Upper lobe of left lung (tissue), 6 donors: ENCODE data around the gene SLC25A34. TPM values are rescaled to one million over a fixed set of nuclear protein-coding genes. Genes with fewer than 3 reads are reported as not detected.

Source experiments
- ATAC-seq, 2 donors: fragments of 200-7000 bp; cut with Tn5 transposase; one replicate each; pipeline ENCODE4 v1.9.1; 2022; ENCODE audit warnings: mild to moderate bottlenecking in 2 of 2, moderate library complexity in 2 of 2; ENCODE audit not compliant: low FRiP score in 2 of 2
- DNase-seq, 2 donors: peaks; one replicate each; pipeline ENCODE4 v3.0.0-alpha.2; 2019 to 2020
- H3K27ac ChIP-seq, 4 donors: fragments of 200-600 bp; sonication (generic); one replicate each; pipeline ENCODE4 v1.5.1; 2016 to 2019
- H3K27me3 ChIP-seq, 4 donors: fragments of 200-600 bp; sonication (generic); one replicate each; pipeline ENCODE4 v1.5.1; 2017 to 2019
- H3K36me3 ChIP-seq, 4 donors: fragments of 200-600 bp; sonication (generic); one replicate each; pipeline ENCODE4 v1.5.1; 2016 to 2019
- H3K4me1 ChIP-seq, 4 donors: fragments of 200-600 bp; sonication (generic); one replicate each; pipeline ENCODE4 v1.5.1; 2018 to 2019
- H3K4me3 ChIP-seq, 4 donors: fragments of 200-600 bp; sonication (generic); one replicate each; pipeline ENCODE4 v1.5.1; 2017 to 2019; ENCODE audit warnings: mild to moderate bottlenecking in 2 of 4, moderate library complexity in 1 of 4
- H3K9me3 ChIP-seq, 4 donors: fragments of 200-600 bp; sonication (generic); one replicate each; pipeline ENCODE4 v1.5.1; 2018 to 2019
- EP300 ChIP-seq, 4 donors: sonication (generic); formaldehyde crosslinking; IDR thresholded peaks; one replicate each; pipeline ENCODE4 v1.5.1; 2017; ENCODE audit warnings: antibody characterized with exemption in 4 of 4, control low read depth in 2 of 4
- POLR2A ChIP-seq, 4 donors: fragments of 450-650 bp; IDR thresholded peaks; one replicate each; pipeline ENCODE4 v1.5.1; 2016 to 2017; ENCODE audit warnings: antibody characterized with exemption in 4 of 4, mild to moderate bottlenecking in 2 of 4
- POLR2AphosphoS5 ChIP-seq, 2 donors: sonication (generic); formaldehyde crosslinking; IDR thresholded peaks; one replicate each; pipeline ENCODE4 v1.5.1; 2017; ENCODE audit warnings: antibody characterized with exemption in 2 of 2
- WGBS, 2 donors: methylation state at CpG; one replicate each; pipeline ENCODE4 v1.1.5; 2017 to 2018; 5-methylcytosine and 5-hydroxymethylcytosine counted together
- total RNA-seq, 6 donors: library from RNA; depleted of rRNA in 4 of 6; stranded (reverse); fragments of >200 nt in 4 of 6; gene quantifications; one replicate each; pipeline versions ENCODE4 v1.1.0 to v1.2.1, GENCODE V29; 2016 to 2021
- TF ChIP-seq, protein P1 (sequence below), 6 experiments: fragments of 450-650 bp in 4 of 6; fragments of 200-600 bp in 2 of 6; sonication (generic) in 2 of 6; IDR thresholded peaks; one replicate each; pipeline ENCODE4 v1.5.1; 2016 to 2019; ENCODE audit warnings: antibody characterized with exemption in 6 of 6
- donor health status: DM: no; HTN: no; CAD: no; lungs with moderate emphysema.
- donor health status: DM: no; HTN: yes; CAD: no; lungs with severe emphysema.

The SLC25A34 gene
- total RNA-seq, 6 donors from 2014 or later: 1.5 to 12.1 (median 4.3) TPM

DNA sequence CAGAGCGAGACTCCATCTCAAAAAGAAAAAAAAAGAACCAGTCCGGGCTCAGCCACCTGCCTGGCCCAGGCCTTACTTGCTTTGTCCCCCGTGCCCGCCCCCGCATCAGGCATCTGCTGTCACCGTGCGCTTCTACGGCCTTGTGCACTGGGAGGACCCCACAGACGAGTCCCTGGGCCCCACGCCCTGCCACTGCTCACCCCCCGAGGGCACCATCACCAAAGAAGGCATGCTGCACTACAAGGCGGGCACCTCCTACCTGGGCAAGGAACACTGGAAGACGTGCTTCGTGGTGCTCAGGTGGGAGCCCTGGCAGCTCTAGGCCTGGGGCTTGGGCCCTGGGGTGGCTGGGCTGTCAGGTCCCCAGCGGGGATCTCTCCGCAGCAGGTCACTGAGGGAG is 5.6 kb upstream of the SLC25A34 start:
- 94 to 96% methylated on average over 6 to 16 of the region's 16 CpGs for WGBS, 2 donors
- Histone ChIP-seq H3K27me3 (no peaks in the 10 kb centered on the region), H3K27ac (no peak overlapping the region), H3K4me3 (no peak overlapping the region), H3K36me3 (peaks cover 54 to 97% (median 90%) of the 10 kb centered on the region in 4 donors), H3K4me1 (peaks cover 0 to 15% (median 11%) of the 10 kb centered on the region in 4 donors), H3K9me3 (no peaks in the 10 kb centered on the region)
- TF ChIP-seq, protein P1, sequence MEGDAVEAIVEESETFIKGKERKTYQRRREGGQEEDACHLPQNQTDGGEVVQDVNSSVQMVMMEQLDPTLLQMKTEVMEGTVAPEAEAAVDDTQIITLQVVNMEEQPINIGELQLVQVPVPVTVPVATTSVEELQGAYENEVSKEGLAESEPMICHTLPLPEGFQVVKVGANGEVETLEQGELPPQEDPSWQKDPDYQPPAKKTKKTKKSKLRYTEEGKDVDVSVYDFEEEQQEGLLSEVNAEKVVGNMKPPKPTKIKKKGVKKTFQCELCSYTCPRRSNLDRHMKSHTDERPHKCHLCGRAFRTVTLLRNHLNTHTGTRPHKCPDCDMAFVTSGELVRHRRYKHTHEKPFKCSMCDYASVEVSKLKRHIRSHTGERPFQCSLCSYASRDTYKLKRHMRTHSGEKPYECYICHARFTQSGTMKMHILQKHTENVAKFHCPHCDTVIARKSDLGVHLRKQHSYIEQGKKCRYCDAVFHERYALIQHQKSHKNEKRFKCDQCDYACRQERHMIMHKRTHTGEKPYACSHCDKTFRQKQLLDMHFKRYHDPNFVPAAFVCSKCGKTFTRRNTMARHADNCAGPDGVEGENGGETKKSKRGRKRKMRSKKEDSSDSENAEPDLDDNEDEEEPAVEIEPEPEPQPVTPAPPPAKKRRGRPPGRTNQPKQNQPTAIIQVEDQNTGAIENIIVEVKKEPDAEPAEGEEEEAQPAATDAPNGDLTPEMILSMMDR (IDR thresholded peaks at IDR 0.05): no peak
- TF ChIP-seq POLR2AphosphoS5 (IDR thresholded peaks at IDR 0.05): no peak
- no peak for TF ChIP-seq EP300 (IDR thresholded peaks at IDR 0.05)
- no peak for TF ChIP-seq POLR2A (IDR thresholded peaks at IDR 0.05)
- no peak for ATAC-seq
- DNase-seq: peak in 1 of 2 donors; percentile 67

DNA sequence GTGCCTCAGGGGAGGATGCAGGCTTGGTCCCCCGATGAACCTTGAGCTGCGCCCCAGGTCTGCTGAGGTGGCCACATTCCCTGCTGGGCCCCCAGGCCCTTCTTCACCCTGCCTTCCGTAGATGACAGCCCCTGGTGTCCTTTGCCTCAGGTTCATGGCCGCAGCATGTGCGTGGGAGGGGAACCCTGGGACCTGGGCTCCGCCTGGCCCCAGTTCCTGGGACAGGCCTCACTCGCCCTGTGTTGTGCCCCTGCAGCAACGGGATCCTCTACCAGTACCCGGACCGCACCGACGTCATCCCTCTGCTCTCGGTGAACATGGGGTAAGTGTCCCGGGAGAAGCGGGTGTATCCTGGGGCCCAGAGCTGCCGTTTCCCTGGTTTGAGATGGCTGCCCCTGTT is 5.1 kb upstream of the SLC25A34 start:
- Histone ChIP-seq H3K36me3 (peaks cover 54 to 92% (median 85%) of the 10 kb centered on the region in 4 donors), H3K4me3 (no peak overlapping the region), H3K27me3 (no peaks in the 10 kb centered on the region), H3K9me3 (no peaks in the 10 kb centered on the region), H3K4me1 (peaks cover 4 to 20% (median 16%) of the 10 kb centered on the region in 4 donors), H3K27ac (no peak overlapping the region)
- ATAC-seq (no peak), DNase-seq (peak in 1 of 2 donors; percentile 56)
- TF ChIP-seq, protein P1 (IDR thresholded peaks at IDR 0.05): no peak
- TF ChIP-seq POLR2AphosphoS5 (IDR thresholded peaks at IDR 0.05): no peak
- no peak for TF ChIP-seq POLR2A (IDR thresholded peaks at IDR 0.05)
- TF ChIP-seq EP300 (IDR thresholded peaks at IDR 0.05): no peak
- WGBS, 2 donors: 93 to 99% methylated on average over 10 to 13 of the region's 16 CpGs

DNA sequence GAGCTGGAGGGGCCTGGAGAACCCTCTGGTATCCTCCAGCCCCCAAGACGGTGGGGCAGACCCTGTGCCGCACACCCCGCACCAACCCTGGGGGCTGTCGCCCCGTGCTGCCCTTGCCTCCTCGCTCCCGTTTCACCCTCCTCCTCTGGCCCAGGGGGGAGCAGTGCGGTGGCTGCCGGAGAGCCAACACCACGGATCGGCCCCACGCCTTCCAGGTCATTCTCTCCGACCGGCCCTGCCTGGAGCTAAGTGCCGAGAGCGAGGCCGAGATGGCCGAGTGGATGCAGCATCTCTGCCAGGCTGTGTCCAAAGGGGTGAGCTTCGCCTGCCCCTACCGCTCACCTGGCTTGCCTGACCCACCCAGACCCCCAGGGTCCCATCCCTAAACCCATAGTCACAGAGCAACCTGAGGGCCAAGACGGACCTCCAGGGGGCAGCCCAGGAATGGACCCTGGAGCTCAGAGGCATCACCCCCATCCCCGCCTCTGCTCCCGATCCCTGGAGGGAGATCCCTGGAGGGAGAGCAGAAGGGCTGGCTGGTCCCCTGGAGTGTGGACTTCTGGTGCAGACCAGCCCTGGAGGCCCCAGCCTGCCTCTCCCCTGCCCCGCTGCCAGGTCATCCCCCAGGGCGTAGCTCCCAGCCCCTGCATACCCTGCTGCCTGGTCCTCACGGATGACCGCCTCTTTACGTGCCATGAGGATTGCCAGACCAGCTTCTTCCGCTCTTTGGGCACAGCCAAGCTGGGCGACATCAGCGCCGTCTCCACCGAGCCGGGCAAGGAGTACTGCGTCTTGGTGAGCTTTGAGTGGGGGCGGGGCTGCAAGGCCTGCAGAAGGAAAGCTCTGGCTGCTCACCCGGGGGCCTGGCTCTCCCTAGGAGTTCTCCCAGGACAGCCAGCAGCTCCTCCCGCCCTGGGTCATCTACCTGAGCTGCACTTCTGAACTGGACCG is 4.0 kb upstream of the SLC25A34 start:
- TF ChIP-seq, protein P1 (IDR thresholded peaks at IDR 0.05): no peak
- no peak for TF ChIP-seq POLR2A (IDR thresholded peaks at IDR 0.05)
- no peak for TF ChIP-seq POLR2AphosphoS5 (IDR thresholded peaks at IDR 0.05)
- no peak for TF ChIP-seq EP300 (IDR thresholded peaks at IDR 0.05)
- Histone ChIP-seq H3K4me1 (peaks cover 14 to 31% (median 26%) of the 10 kb centered on the region in 4 donors), H3K27ac (peak overlapping the region in 2 of 4 donors; percentile 11 to 26), H3K9me3 (no peaks in the 10 kb centered on the region), H3K27me3 (no peaks in the 10 kb centered on the region), H3K4me3 (no peak overlapping the region), H3K36me3 (peaks cover 43 to 81% (median 74%) of the 10 kb centered on the region in 4 donors)
- ATAC-seq (no peak), DNase-seq (peak in 1 of 2 donors; percentile 68)
- WGBS, 2 donors: 89 to 94% methylated on average over 18 to 38 of the region's 39 CpGs

DNA sequence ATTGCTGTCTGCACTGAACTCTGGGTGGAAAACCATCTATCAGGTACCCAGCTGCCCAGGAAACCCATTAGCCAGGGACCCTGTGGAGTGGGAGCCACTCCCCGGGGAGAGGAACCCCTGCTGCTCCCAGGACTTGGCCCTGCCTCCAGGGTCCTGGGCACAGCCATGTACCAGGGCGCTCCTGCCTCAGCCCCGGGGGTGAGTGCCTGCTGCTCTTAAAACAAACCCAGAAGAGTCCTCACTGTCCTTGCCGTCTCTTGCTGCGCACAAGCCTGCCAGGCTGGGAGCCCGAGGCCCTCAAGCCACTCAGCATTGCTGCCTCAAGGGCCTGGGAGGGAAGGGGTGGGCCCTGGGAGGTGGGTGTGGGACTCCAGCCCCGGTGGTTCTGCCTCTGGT is 3.4 kb upstream of the SLC25A34 start:
- no peak for TF ChIP-seq POLR2AphosphoS5 (IDR thresholded peaks at IDR 0.05)
- no peak for TF ChIP-seq POLR2A (IDR thresholded peaks at IDR 0.05)
- TF ChIP-seq, protein P1 (IDR thresholded peaks at IDR 0.05): no peak
- TF ChIP-seq EP300 (IDR thresholded peaks at IDR 0.05): no peak
- DNase-seq (peak in 1 of 2 donors; percentile 58), ATAC-seq (no peak)
- H3K9me3 ChIP-seq: no peaks in the 10 kb centered on the region
- no peak overlapping the region for H3K4me3 ChIP-seq
- no peaks in the 10 kb centered on the region for H3K27me3 ChIP-seq
- WGBS, 2 donors: 17 to 60% methylated on average over 1 to 7 of the region's 7 CpGs
- H3K36me3 ChIP-seq: peaks cover 38 to 74% (median 67%) of the 10 kb centered on the region in 4 donors
- peaks cover 18 to 36% (median 27%) of the 10 kb centered on the region in 4 donors for H3K4me1 ChIP-seq
- H3K27ac ChIP-seq: peak overlapping the region in 2 of 4 donors; percentile 11 to 26
